Measurements from ENCODE around the gene GPBAR1. TPM values are rescaled to one million over a fixed set of nuclear protein-coding genes. Genes with fewer than 3 reads are reported as not detected.

Gene GPBAR1
- total and polyA plus RNA-seq, 2 of the 8 experiments (the other 6 are each of a cell fraction or from before 2014, with no cell fraction given) = 0.32 to 0.59 TPM

DNA sequence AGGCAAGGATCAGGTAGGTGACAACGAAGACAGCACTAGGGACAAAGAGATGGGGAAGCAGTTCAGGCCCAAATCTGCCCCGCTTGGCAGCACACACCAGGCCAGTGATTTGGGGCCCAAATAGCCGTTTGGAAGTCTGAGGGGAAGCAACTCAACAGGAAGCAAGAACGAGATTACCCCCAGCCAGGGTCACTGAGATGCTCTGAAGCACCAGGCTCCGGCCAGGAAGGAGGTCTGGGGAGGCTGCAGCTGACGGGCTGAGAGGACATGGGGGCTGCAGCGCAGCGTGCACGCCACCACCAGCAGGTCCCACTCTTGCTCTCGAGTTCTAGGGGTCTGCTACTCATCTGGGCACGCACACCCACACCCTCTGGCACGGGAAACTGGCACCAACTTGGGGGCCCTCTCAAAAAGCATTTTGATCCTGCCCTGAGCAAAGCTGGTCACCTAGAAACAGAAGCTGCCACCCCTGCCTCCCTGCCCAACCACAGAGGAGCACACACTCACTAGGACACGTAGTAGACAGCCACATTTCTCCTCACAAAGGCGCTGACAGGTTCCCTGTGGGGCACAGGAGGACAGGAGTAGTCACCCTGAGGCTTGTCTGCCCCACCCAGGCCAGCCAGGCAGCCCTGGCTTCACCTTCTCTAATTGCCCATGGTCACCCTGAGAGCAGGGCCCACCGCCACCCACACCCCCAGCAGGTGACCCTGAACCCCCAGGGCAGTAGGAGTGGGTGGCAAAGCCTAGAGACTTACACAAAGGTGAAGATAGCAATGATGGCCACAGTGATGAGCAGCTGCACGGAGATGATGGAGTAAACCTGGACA, 17.9 kb downstream of the GPBAR1 start:
- H3K23me2 ChIP-seq (ENCODE audit: low read depth, low read length) = no peaks in the 10 kb centered on the region
- peaks cover 0 to 38% (median 8%) of the 10 kb centered on the region in 4 experiments; a peak in 6 of 8 replicates for H3K36me3 ChIP-seq (ENCODE audit: control insufficient read depth in 2 of 4, insufficient read depth in 4 of 4, low read length in 3 of 4)
- no peak for DNase-seq (ENCODE audit: low read depth in 1 of 2, low spot score in 2 of 2)
- H4K91ac ChIP-seq (replicated peaks; ENCODE audit: insufficient read length, low read length) = no peak overlapping the region
- no peak overlapping the region for H3K56ac ChIP-seq (replicated peaks; ENCODE audit: insufficient read length, low read depth, low read length)
- no peaks in the 10 kb centered on the region for H3K27me3 ChIP-seq (replicated peaks in 1 of 4; ENCODE audit: control insufficient read depth in 3 of 4, extremely low read depth in 1 of 4, insufficient read depth in 3 of 4, low read length in 3 of 4)
- POLR2A ChIA-PET (ENCODE audit: partially characterized antibody) = interaction anchor here (1.1 kb wide), 1 partner anchor 8 kb away, joined by 4 read pairs; no protein-coding TSS in a partner anchor
- H2BK12ac ChIP-seq (ENCODE audit: low read depth, low read length) = no peak overlapping the region
- H2BK20ac ChIP-seq (ENCODE audit: low read length) = no peak overlapping the region
- no peaks in the 10 kb centered on the region for H3K9me3 ChIP-seq (ENCODE audit: insufficient read depth in 2 of 2, low read depth in 1 of 2, low read length in 1 of 2)
- no peak overlapping the region for H3K4ac ChIP-seq (replicated peaks; ENCODE audit: insufficient read length, low read depth, low read length)
- no peak overlapping the region for H2BK5ac ChIP-seq (ENCODE audit: low read depth, low read length)
- H3K18ac ChIP-seq (ENCODE audit: extremely low read depth, low read length) = no peak overlapping the region
- H3K27ac ChIP-seq (ENCODE audit: low read depth, low read length) = no peak overlapping the region
- no peak overlapping the region for H3K4me2 ChIP-seq (ENCODE audit: insufficient read depth in 1 of 2, low read depth in 2 of 2, low read length in 2 of 2)
- H4K5ac ChIP-seq (ENCODE audit: insufficient read length, low read depth, low read length) = no peak overlapping the region
- CTCF ChIA-PET (ENCODE audit: partially characterized antibody) = interaction anchor here (1.6 kb wide), 1 partner anchor 91 kb away, joined by 5 read pairs; no protein-coding TSS in a partner anchor
- H2AFZ ChIP-seq (ENCODE audit: low read length) = no peak overlapping the region
- no peak overlapping the region for H3K23ac ChIP-seq (ENCODE audit: insufficient read length)
- no peaks in the 10 kb centered on the region for H3K79me1 ChIP-seq (ENCODE audit: low read depth, low read length)
- no peak for FAIRE-seq
- H3K4me1 ChIP-seq (replicated peaks in 1 of 4; ENCODE audit: control insufficient read depth in 3 of 4, insufficient read depth in 4 of 4, low read length in 3 of 4) = peaks cover 0 to 3% (median 0%) of the 10 kb centered on the region in 4 experiments; a peak in 2 of 7 replicates
- H3K79me2 ChIP-seq (ENCODE audit: control insufficient read depth in 1 of 2, insufficient read depth in 2 of 2, low read length in 2 of 2) = no peaks in the 10 kb centered on the region
- H4K8ac ChIP-seq (ENCODE audit: extremely low read depth, insufficient read depth, low read length) = no peak overlapping the region
- H3K9ac ChIP-seq (replicated peaks in 1 of 4; ENCODE audit: extremely low read depth in 1 of 4, low read depth in 3 of 4, low read length in 3 of 4) = no peak overlapping the region
- WGBS, 2 experiments (ENCODE audit: extremely low coverage in 1 of 2, insufficient coverage in 1 of 2, insufficient read length in 1 of 2, insufficient replicate concordance in 2 of 2, low coverage in 1 of 2, low lambda C conversion rate in 2 of 2, missing lambda C conversion rate in 1 of 2) = 94% methylated on average over 16 of the region's 16 CpGs; no CpG with 5 or more reads in 1 of the 2 experiments
- H4K20me1 ChIP-seq (replicated peaks in 1 of 2; ENCODE audit: control insufficient read depth in 1 of 2, insufficient read depth in 2 of 2, low read length in 2 of 2) = peaks cover 0 to 17% of the 10 kb centered on the region in 2 experiments
- H2BK15ac ChIP-seq (ENCODE audit: low read length) = no peak overlapping the region
- no peak overlapping the region for H3K14ac ChIP-seq (ENCODE audit: insufficient read length)
- no peak overlapping the region for H3K4me3 ChIP-seq (ENCODE audit: extremely low read depth in 1 of 4, insufficient read depth in 2 of 4, low read depth in 3 of 4, low read length in 4 of 4)
- no peak overlapping the region for H2AK5ac ChIP-seq (ENCODE audit: low read depth, low read length)
- no peak overlapping the region for H2BK120ac ChIP-seq (replicated peaks; ENCODE audit: low read depth, low read length)
- no peak for TF ChIP-seq HDAC2 (IDR thresholded peaks at IDR 0.05; ENCODE audit: borderline replicate concordance in 1 of 2, low read depth in 2 of 2, low read length in 2 of 2)
- no peak for TF ChIP-seq RFX5 (IDR thresholded peaks at IDR 0.05; ENCODE audit: borderline replicate concordance, low read depth, low read length)
- TF ChIP-seq CTBP2 (IDR thresholded peaks at IDR 0.05; ENCODE audit: borderline replicate concordance, insufficient read depth, insufficient read length, low read length) = no peak
- TF ChIP-seq SIRT6 (IDR thresholded peaks at IDR 0.05; ENCODE audit: low read length) = no peak
- TF ChIP-seq CHD2 (IDR thresholded peaks at IDR 0.05; ENCODE audit: low read length) = no peak
- no peak for TF ChIP-seq SP4 (IDR thresholded peaks at IDR 0.05; ENCODE audit: low read length)
- TF ChIP-seq, protein P1, sequence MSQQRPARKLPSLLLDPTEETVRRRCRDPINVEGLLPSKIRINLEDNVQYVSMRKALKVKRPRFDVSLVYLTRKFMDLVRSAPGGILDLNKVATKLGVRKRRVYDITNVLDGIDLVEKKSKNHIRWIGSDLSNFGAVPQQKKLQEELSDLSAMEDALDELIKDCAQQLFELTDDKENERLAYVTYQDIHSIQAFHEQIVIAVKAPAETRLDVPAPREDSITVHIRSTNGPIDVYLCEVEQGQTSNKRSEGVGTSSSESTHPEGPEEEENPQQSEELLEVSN (IDR thresholded peaks at IDR 0.05) = no peak
- TF ChIP-seq PHF8 (conservative IDR thresholded peaks at IDR 0.05; ENCODE audit: low read depth, low read length) = no peak
- no peak for TF ChIP-seq HDAC6 (IDR thresholded peaks at IDR 0.05; ENCODE audit: low read depth, low read length)
